Osteocyte (in vitro differentiated cells): ENCODE data around the gene GPS1. TPM values are rescaled to one million over a fixed set of nuclear protein-coding genes. Genes with fewer than 3 reads are reported as not detected.

ENCODE experiments used
- DNase-seq: peaks from one replicate; pipeline ENCODE4 v3.0.0; 2021; ENCODE audit warnings: mixed read lengths; ENCODE audit not compliant: unreplicated experiment; ENCODE audit errors: extremely low spot score
- H3K27ac Mint-ChIP-seq: one replicate; pipeline ENCODE4 v1.8.0; 2021; ENCODE audit warnings: mild to moderate bottlenecking, mixed read lengths; ENCODE audit not compliant: unreplicated experiment
- H3K27me3 Mint-ChIP-seq: one replicate; pipeline ENCODE4 v1.8.0; 2021; ENCODE audit warnings: mixed read lengths; ENCODE audit not compliant: unreplicated experiment
- H3K36me3 Mint-ChIP-seq: one replicate; pipeline ENCODE4 v1.8.0; 2021; ENCODE audit warnings: mixed read lengths; ENCODE audit not compliant: unreplicated experiment
- H3K4me1 Mint-ChIP-seq: one replicate; pipeline ENCODE4 v1.8.0; 2021; ENCODE audit warnings: mixed read lengths; ENCODE audit not compliant: unreplicated experiment
- H3K4me3 Mint-ChIP-seq: one replicate; pipeline ENCODE4 v1.8.0; 2021; ENCODE audit warnings: mild to moderate bottlenecking, moderate library complexity, mixed read lengths; ENCODE audit not compliant: unreplicated experiment
- H3K9me3 Mint-ChIP-seq: one replicate; pipeline ENCODE4 v1.8.0; 2021; ENCODE audit warnings: mixed read lengths; ENCODE audit not compliant: unreplicated experiment
- total RNA-seq: library from RNA; stranded (reverse); gene quantifications from 2 replicates; pipeline ENCODE4 v1.2.1, GENCODE V29; 2021
- TF ChIP-seq, protein P1 (sequence below): fragments of 200-600 bp; sonication (generic); IDR thresholded peaks from 2 replicates; pipeline ENCODE4 v1.5.0; 2021; ENCODE audit warnings: antibody characterized with exemption, mild to moderate bottlenecking, moderate library complexity

The GPS1 gene
- total RNA-seq, 1 donor from 2014 or later: 108 TPM

DNA sequence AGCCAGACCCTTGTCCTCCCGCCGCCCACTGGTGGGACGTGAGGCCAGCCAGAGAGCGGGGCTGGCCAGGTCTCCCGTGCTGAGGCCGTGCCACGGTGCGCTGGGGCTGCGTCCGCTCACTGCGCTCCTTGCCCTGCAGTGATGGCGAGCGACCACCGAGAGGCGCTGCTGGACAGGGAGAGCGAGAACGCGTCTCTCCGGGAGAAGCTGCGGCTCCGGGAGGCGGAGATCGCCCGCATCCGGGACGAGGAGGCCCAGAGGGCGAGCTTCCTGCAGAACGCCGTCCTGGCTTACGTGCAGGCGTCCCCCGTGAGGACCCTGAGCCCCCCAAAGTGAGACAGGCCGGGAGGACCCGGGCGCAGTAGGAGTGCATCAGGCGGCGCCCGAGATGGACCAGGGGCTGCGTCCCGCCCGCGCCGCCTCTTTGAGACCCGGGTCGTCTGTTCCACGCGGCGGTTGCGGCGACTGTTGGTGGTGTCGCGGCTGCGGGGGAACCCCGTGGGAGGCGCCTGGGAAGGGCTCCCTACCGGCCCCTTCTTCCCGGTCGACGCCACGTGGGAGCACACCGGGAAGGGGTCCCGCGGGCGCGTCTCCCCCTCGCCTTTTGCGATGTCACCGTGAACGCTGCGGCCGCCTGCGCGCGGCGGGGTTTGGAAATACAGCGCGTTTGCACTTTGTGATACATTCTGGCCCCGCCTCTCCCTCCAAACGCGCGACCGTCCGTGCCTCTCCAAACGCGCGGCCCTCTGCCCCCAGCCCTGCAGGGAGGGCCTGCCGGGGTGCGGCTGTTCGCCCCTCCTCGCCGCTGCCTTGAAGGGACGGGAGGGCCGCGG is 21.0 kb upstream of the GPS1 start:
- peaks cover 13% of the 10 kb centered on the region for H3K4me1 Mint-ChIP-seq
- H3K27me3 Mint-ChIP-seq: no peaks in the 10 kb centered on the region
- no peaks in the 10 kb centered on the region for H3K36me3 Mint-ChIP-seq
- peak overlapping the region; percentile 44 for H3K27ac Mint-ChIP-seq
- no peaks in the 10 kb centered on the region for H3K9me3 Mint-ChIP-seq
- TF ChIP-seq, protein P1, sequence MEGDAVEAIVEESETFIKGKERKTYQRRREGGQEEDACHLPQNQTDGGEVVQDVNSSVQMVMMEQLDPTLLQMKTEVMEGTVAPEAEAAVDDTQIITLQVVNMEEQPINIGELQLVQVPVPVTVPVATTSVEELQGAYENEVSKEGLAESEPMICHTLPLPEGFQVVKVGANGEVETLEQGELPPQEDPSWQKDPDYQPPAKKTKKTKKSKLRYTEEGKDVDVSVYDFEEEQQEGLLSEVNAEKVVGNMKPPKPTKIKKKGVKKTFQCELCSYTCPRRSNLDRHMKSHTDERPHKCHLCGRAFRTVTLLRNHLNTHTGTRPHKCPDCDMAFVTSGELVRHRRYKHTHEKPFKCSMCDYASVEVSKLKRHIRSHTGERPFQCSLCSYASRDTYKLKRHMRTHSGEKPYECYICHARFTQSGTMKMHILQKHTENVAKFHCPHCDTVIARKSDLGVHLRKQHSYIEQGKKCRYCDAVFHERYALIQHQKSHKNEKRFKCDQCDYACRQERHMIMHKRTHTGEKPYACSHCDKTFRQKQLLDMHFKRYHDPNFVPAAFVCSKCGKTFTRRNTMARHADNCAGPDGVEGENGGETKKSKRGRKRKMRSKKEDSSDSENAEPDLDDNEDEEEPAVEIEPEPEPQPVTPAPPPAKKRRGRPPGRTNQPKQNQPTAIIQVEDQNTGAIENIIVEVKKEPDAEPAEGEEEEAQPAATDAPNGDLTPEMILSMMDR: peak; percentile 93
- peak overlapping the region; percentile 81 for H3K4me3 Mint-ChIP-seq
- DNase-seq: peak; percentile 95

DNA sequence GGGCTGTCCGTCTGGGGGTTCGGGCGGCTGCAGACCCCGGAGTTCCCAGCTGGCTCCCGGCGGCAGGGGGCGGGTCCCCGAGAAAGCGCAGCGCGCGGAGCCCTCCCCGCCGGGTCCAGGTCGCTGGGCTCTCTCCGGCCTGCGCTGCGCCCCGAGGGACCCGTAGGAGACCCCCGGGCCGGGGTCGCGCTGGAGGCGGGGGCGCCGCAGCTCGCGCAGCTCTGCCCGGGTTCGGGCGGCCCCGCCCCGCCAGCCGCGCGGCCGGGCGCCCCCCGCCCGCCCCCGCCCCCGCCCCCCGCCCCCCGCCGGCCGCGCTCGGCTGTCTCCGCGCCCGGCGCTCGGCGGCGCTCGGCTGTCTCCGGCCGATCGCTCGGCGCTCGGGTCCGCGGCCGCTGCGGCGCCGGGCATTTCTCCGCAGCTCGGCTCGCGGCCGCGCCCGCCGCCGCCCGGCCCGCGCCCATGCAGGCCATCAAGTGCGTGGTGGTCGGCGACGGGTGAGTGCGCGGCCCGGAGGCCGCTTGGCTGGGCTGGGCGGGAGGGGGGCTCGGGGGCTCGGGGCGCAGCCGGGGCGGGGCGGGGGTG is 20.3 kb upstream of the GPS1 start, which contains the start of gene RAC3:
Gene RAC3, plus strand, starts transcription at position 376 of the 582 bp plus-strand sequence. Its CDS starts 84 bp downstream, at position 460.
- Mint-ChIP-seq H3K4me1 (peaks cover 16% of the 10 kb centered on the region), H3K4me3 (peak within 1 kb of the TSS; percentile 81), H3K9me3 (no peaks in the 10 kb centered on the region), H3K27me3 (no peaks in the 10 kb centered on the region), H3K27ac (peak within 1 kb of the TSS; percentile 44), H3K36me3 (no peaks in the 10 kb centered on the region)
- TF ChIP-seq, protein P1: no peak
- no peak for DNase-seq

DNA sequence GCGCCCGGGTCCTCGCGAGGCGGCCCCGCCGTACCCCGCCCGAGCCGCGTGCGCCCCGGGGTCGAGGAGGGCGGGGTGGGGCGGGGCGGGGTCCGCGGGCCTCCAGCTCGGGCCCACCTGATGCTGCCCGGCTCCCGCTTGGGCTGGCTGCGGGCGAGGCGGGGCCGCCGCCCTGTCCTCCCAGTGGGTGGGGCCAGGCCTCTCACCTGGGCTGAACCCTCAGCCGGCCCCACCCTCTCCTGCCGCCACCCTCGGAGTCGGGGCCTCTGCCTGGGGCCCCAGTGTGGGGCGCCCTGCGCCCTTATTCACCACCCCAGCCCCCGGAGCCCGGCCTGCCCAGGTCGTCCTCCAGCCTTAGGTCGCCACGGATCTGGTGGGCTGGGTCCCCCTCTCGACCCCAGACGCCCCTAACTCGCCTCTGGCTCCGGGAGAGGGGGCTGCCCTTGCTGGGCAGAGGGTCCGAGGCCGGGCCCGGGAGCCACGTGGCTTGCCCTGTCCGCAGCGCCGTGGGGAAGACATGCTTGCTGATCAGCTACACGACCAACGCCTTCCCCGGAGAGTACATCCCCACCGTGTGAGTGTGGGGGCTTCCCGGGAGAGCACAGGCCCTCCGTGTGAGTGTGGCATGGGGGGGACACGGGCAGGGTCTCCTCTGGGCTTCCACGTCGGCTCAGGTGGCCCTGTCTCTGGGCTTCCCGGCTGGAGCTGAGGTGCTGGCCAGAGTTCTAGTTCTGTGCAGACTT is 19.6 kb upstream of the GPS1 start:
- no peaks in the 10 kb centered on the region for H3K9me3 Mint-ChIP-seq
- DNase-seq: no peak
- no peaks in the 10 kb centered on the region for H3K36me3 Mint-ChIP-seq
- H3K4me1 Mint-ChIP-seq: peaks cover 18% of the 10 kb centered on the region
- H3K27ac Mint-ChIP-seq: no peak overlapping the region
- H3K27me3 Mint-ChIP-seq: no peaks in the 10 kb centered on the region
- H3K4me3 Mint-ChIP-seq: peak overlapping the region; percentile 56
- TF ChIP-seq, protein P1: no peak

DNA sequence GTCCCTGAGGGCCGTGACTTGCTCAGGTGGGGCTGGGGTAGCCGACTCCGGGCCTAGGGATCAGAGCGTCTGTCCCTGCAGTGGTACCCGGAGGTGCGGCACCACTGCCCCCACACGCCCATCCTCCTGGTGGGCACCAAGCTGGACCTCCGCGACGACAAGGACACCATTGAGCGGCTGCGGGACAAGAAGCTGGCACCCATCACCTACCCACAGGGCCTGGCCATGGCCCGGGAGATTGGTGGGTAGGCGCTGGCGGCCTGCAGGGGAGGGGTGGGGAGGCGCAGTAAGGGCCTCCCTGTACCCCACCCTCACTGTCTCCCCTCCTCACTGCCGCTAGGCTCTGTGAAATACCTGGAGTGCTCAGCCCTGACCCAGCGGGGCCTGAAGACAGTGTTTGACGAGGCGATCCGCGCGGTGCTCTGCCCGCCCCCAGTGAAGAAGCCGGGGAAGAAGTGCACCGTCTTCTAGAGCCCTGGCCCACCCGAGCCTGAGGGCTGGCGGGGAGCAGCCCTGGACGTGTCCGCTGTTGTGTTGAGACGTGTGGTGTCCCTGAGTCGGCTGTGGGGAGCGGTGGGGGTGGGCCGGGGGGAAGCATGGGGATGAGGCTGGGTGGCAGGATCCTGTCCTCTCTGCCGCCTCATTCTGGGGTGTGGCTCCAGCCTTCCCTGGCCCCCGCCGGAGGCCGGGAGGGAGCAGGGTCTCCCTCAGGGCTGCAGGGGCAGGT is 18.2 kb upstream of the GPS1 start:
- peaks cover 22% of the 10 kb centered on the region for H3K4me1 Mint-ChIP-seq
- H3K27ac Mint-ChIP-seq: no peak overlapping the region
- H3K36me3 Mint-ChIP-seq: no peaks in the 10 kb centered on the region
- H3K4me3 Mint-ChIP-seq: peak overlapping the region; percentile 56
- no peak for DNase-seq
- H3K9me3 Mint-ChIP-seq: no peaks in the 10 kb centered on the region
- TF ChIP-seq, protein P1: no peak
- no peaks in the 10 kb centered on the region for H3K27me3 Mint-ChIP-seq
